Stimulated activated CD8-positive, alpha-beta memory T cell treated with anti-CD3 and anti-CD28 coated beads, Interleukin-4, amount 100 ng/mL, for 24 hours (primary cell): ENCODE measurements around the gene LHX4.

Source experiments
- DNase-seq: peaks from one replicate; pipeline ENCODE4 v3.0.0-alpha.2; 2020; ENCODE audit warnings: low read depth

Gene LHX4

DNA sequence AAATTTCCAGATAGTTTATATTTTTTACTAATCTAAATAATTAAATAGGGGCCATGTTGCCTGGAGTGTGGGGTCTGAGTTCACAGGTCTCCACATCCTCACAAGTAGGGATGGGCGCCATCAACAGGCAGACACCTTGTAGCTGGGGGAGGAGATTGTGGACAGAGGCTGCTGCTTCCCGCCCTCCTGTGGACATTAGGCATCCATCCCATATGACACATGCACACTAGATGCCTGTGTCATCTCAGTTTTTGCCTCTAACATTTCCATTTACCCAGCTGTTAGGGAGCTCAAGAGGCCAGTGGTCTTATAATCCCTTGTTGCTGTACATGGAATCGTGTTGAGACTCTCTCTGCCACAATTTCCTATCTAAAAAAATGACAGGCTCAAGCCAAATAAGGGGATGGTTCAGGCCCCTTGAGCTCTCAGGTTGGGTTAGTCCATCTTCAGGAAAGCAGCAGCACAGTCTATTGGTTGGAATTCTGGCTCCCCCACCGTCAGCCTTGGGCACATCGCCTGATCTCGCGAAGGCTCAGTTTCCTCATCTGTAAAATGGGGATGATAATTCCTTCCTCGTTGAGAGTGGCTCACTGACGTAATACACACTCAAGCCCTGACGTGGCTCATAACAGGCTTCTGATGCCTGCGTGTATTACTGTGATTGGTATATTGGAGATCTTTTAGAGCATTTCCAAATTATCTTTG, 13.6 kb downstream of the LHX4 start:
- DNase-seq, result no peak

GRCh38 chr1:180244840-180245239, 14.8 kb downstream of the LHX4 start:
- DNase-seq, result no peak

- no peak for DNase-seq
Measured at GRCh38 chr1:180246579-180246978, 16.5 kb downstream of the LHX4 start.

- DNase-seq, result no peak
Measured at GRCh38 chr1:180247061-180247460, 17.0 kb downstream of the LHX4 start.

- no peak for DNase-seq
Measured at GRCh38 chr1:180247580-180247979, 17.5 kb downstream of the LHX4 start.

DNA sequence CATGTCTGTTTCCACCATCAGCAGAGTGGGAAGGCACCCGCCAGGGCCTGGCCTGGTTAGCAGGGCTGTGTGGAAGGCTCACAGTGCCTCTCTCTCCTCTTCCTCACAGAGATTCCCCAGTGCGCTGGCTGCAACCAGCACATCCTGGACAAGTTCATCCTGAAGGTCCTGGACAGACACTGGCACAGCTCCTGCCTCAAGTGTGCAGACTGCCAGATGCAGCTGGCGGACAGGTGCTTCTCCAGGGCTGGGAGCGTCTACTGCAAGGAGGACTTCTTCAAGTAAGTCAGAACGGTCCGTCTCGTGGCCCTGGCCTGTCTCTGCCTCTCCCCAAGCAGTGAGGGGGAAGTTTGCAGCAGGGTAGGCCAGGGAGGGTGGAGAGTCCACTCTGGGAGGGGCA, 18.1 kb downstream of the LHX4 start:
- DNase-seq, result no peak

- no peak for DNase-seq
Measured at GRCh38 chr1:180248731-180249681, 18.9 kb downstream of the LHX4 start.

DNA sequence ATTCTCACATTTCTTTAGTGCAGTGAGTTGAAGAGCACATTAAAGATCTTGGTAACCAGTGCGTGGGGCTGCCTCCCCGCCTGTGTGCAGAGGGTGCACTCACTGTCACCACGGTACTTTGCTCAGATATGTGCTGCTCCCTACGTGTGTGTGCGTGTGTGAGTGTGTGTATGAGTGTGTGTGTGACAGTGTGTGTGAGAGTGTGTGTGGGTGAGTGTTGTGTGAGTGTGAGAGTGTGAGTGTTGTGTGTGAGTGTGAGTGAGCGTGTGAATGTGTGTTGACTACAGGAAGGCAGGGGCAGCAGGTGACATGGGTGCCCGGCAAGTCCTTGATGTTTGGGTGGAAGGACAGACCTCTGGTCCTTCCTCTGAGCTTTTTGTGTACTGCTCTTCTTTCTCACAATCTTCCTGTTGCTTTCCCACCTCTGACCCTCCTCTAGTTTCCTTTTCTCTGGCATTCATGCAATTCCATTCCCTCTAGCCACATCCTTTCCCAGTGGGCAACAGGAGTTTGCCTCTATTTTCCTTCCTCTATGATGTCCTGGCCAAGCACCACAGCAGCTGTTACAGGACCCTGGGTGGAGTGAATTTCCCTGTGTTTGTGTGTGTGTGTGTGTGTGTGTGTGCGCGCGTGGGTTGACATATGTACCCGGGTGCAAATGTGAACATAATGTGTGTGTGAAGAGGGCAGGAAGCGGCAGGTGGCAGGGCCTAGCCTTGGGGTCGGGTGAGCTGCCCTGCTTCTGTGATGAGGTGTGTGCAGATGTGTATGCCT, 19.8 kb downstream of the LHX4 start:
- no peak for DNase-seq

- DNase-seq, result no peak
Measured at GRCh38 chr1:180250499-180250770, 20.4 kb downstream of the LHX4 start.

- no peak for DNase-seq
Measured at GRCh38 chr1:180250883-180251509, 20.9 kb downstream of the LHX4 start.

DNA sequence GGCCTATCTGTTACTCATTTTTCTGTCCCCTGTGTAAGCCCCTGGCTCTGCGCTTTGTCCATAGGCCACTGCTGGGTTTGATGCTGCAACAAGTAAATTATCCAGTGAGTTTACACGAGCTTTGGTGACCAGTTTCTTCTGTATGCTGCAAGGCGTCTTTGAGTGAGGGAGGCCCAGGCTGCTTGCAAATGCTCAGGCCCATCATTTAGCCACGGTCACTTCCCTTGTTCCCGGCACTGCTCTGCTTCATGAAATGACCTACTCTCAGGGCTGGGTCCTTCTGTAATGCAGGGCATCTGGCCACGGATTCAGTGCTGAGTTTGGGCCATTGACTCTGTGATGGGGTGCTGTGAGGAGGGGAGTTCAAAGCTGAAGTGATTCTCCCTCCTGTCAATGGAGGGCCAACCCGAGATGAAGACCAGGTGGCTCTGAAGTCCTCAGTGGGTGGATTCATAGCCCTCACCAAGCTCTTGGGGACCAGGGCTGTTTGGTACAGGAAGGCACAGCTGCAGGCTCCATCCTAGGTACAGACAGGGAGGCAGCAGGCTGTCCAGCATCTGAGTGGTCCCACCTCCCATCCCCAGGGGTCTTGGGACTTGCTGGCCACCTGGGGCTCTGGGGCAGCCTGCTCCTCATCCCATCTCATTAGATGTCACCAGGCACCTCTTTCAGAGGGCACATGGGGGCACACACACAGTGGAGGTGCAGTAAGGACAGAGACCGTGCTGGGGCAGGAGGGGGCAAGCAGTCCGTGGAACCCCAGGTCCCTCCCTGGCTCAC, 21.7 kb downstream of the LHX4 start:
- no peak for DNase-seq

DNA sequence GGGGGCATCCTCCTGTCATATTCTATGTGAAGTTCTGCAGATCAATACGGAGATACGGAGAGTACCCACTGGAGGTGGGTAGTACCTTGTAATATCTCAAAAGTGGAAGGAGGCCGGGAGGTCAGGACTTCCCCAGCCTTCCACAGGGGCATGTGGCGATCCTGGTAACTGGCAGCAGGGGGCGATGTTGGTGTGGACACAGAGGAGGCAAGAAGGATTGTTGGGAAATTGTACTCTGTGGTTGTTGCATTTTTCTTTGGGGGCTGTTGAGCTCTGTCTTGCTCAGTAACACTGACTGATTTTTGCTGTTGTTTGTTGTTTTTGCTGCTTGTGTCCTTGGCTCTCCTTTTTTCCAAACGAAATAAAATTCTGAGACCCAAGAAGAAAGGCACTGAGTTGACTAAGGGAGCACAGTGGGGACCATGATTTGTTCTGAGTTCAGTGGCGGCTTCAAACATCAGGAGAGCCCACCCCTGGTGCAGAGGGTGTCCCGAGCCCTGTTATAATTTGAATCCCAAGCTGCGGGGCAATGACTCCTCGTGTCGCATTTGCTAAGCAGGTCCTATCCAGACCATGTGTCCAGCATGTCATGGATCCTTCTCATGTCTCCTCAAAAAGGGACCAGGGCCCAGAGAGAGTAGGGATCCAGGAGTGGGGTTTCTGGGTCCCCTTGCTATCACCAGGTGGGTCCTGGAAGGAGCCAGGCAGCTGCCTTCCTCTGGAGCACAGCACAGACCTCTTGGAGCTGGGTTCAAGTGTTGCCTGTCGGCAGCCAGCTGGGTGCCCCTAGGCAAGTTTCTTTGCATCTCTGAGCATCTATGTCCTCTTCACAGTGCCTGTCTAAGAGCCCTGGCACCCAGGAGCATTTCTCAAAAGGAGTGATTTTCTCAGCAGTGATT, 22.8 kb downstream of the LHX4 start:
- peak; percentile 48 for DNase-seq

GRCh38 chr1:180253585-180254495, 23.8 kb downstream of the LHX4 start:
- no peak for DNase-seq

GRCh38 chr1:180254496-180254819, 24.4 kb downstream of the LHX4 start:
- DNase-seq, result no peak

DNA sequence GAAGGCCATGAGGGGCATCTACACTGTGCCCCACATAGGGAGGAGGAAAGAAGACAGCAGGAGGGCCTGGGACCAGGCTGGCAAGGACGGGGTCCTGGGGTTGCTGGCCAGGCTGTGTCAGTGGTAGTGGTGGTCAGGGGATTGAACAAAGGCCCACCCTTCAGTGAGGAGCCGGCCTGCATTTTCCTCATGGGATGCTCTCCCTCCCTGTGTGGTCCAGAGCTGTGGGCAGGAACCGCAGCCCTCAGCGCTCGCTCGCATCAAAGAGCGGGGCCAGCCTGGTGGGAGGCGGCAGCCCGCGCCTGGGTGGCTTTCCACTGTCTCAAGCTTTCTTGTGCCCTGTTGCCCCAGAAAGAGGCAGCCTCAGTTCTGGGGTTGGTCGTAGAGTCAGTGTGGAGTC, 24.8 kb downstream of the LHX4 start:
- no peak for DNase-seq

DNA sequence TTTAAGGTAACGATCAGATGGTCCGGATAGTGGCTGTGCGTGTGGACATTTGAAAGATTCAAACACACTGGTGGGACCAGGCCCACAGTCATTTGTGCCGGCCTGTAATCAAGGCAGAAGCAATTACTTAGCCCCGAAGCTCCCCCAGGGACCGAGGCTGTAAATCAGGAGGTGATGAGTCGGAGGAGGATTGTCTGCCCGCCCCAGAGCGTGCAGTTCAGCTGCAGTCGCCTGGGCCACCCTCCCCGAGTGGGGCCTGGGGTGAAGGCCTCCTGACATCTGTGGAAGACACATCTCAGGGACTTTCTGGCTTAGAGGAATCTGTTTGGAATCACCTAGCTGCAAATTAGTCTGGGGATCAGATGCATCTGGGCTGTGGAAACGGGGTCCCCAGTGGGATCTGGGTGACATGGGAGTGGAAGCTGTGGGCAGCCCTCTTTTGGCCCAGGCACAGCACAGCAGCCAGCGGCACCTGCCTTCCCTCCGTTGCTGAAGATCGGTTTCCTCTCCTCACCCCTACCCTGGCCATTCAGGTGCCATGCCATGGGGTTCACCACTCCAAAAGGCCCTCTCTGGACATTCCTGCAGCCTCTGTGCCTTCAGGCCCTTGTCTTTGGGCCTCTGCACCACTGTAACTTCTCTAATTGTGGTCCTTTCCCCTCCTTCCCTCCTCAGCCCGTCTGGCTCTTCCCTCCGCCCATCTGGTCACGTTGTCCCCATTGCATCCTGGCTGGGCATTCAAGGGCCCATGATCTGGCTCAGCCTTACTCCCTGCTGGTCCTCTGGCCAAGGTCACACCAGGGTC, 25.7 kb downstream of the LHX4 start:
- no peak for DNase-seq

GRCh38 chr1:180256341-180257027, 26.4 kb downstream of the LHX4 start:
- DNase-seq, result no peak

DNA sequence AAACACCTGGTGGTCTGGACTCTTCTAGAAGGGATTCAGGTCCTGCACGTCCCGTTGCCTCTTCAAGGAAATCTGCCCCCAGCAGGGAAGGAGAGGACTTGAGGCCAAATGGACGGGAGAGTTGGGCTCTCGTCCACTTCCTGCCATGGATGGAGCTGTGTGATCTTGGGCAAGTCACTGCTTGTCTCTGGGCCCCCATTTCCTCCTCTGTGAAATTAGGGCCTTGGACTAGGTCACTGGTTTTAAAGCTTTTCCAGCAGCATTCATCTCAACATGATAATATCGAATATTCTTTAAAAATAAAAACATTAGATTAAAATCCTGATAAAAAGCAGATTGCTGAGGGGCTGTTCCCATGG, 26.9 kb downstream of the LHX4 start:
- no peak for DNase-seq
